Naive thymus-derived CD4-positive, alpha-beta T cell (primary cell): ENCODE results near the gene KIAA0232. TPM values are rescaled to one million over a fixed set of nuclear protein-coding genes. Genes with fewer than 3 reads are reported as not detected.

Experiments used
- ATAC-seq: fragments of 150-1000 bp; cut with Tn5 transposase; 2 replicates; pipeline ENCODE4 v1.10.0; 2021; ENCODE audit warnings: mild to moderate bottlenecking, moderate library complexity
- CTCF ChIA-PET: fragments of 350-600 bp; sonication (Branson Sonifier 250); formaldehyde crosslinking; loops from one replicate; lab custom pipeline; 2021; ENCODE audit warnings: antibody characterized with exemption; lab: Charles Lee
- POLR2A ChIA-PET: fragments of 350-600 bp; sonication (Branson Sonifier 250); formaldehyde crosslinking; loops from one replicate; lab custom pipeline; 2021; ENCODE audit warnings: antibody characterized with exemption, inconsistent platforms; lab: Charles Lee
- DNase-seq, 9 donors: peaks; one replicate each; pipeline versions ENCODE4 v3.0.0 to v3.0.0-alpha.2; 2020 to 2022; ENCODE audit warnings: mixed read lengths in 1 of 9
- H3K27ac ChIP-seq: one replicate; pipeline ENCODE4 v1.7.0; 2013; ENCODE audit warnings: mild to moderate bottlenecking, low read depth, low read length, moderate library complexity
- H3K27me3 ChIP-seq, 2 donors: one replicate each; pipeline ENCODE4 v1.7.0; 2013; ENCODE audit warnings: low read length in 2 of 2, mild to moderate bottlenecking in 2 of 2, moderate library complexity in 2 of 2; ENCODE audit not compliant: control insufficient read depth in 2 of 2, insufficient read depth in 2 of 2
- H3K36me3 ChIP-seq, 3 experiments: 1 replicate in 2 of 3; 2 replicates in 1 of 3; pipeline ENCODE4 v1.7.0; 2013; ENCODE audit warnings: low read length in 3 of 3, mild to moderate bottlenecking in 3 of 3, moderate library complexity in 1 of 3; ENCODE audit not compliant: insufficient read depth in 3 of 3, control insufficient read depth in 2 of 3
- H3K4me1 ChIP-seq, 2 donors: one replicate each; pipeline ENCODE4 v1.7.0; 2013; ENCODE audit warnings: low read length in 2 of 2, mild to moderate bottlenecking in 2 of 2, moderate library complexity in 1 of 2; ENCODE audit not compliant: control insufficient read depth in 2 of 2, insufficient read depth in 2 of 2
- H3K4me3 ChIP-seq: 2 replicates; pipeline ENCODE4 v1.7.0; 2013; ENCODE audit warnings: mild to moderate bottlenecking, low read length
- H3K9me3 ChIP-seq, 3 experiments: 1 replicate in 2 of 3; 2 replicates in 1 of 3; pipeline ENCODE4 v1.7.0; 2013; ENCODE audit warnings: low read length in 3 of 3; ENCODE audit not compliant: control insufficient read depth in 2 of 3
- H3K27ac Mint-ChIP-seq, 9 donors: one replicate each; pipeline ENCODE4 v1.8.0; 2020 to 2022; ENCODE audit warnings: mixed read lengths in 9 of 9, mild to moderate bottlenecking in 8 of 9, moderate library complexity in 5 of 9, inconsistent platforms in 2 of 9
- H3K27me3 Mint-ChIP-seq, 5 donors: one replicate each; pipeline ENCODE4 v1.8.0; 2021 to 2022; ENCODE audit warnings: mixed read lengths in 5 of 5, mild to moderate bottlenecking in 1 of 5
- H3K36me3 Mint-ChIP-seq, 5 donors: one replicate each; pipeline ENCODE4 v1.8.0; 2020 to 2022; ENCODE audit warnings: mixed read lengths in 5 of 5, mild to moderate bottlenecking in 3 of 5, inconsistent platforms in 1 of 5
- H3K4me1 Mint-ChIP-seq, 7 donors: one replicate each; pipeline ENCODE4 v1.8.0; 2020 to 2022; ENCODE audit warnings: mixed read lengths in 7 of 7, mild to moderate bottlenecking in 3 of 7, inconsistent platforms in 1 of 7
- H3K4me3 Mint-ChIP-seq, 10 donors: one replicate each; pipeline ENCODE4 v1.8.0; 2020 to 2022; ENCODE audit warnings: mild to moderate bottlenecking in 10 of 10, mixed read lengths in 10 of 10, moderate library complexity in 6 of 10, inconsistent platforms in 2 of 10
- H3K9me3 Mint-ChIP-seq, 11 donors: one replicate each; pipeline ENCODE4 v1.8.0; 2020 to 2022; ENCODE audit warnings: mixed read lengths in 11 of 11, mild to moderate bottlenecking in 4 of 11, inconsistent platforms in 1 of 11, moderate library complexity in 1 of 11
- intact Hi-C, 2 donors: fragments of 100-400 bp; cut with micrococcal nuclease; formaldehyde crosslinking; loops; one replicate each; pipeline ENCODE4 v1.15.1; 2023
- polyA plus RNA-seq, 2 donors: library from polyadenylated mRNA; unstranded; fragments of 300-500 nt; fragmentation: Illumina TruSeq; gene quantifications; one replicate each; pipeline ENCODE4 v1.2.3, GENCODE V29; 2021
- total RNA-seq, 6 experiments: library from RNA in 5 of 6; stranded (reverse) in 5 of 6; gene quantifications; 1 replicate in 5 of 6; 2 replicates in 1 of 6; pipeline ENCODE4 v1.2.3 and lab custom pipeline; 2021 to 2026

The KIAA0232 gene
- total and polyA plus RNA-seq, 7 experiments from 2014 or later, result 12.0 to 24.2 (median 17.2) TPM

GRCh38 chr4:6929812-6930464, 147.4 kb downstream of the KIAA0232 start:
- Histone ChIP-seq H3K9me3 (no peaks in the 10 kb centered on the region), H3K27me3 (no peaks in the 10 kb centered on the region), H3K36me3 (peaks cover 0 to 8% (median 0%) of the 10 kb centered on the region in 3 experiments), H3K4me1 (peaks cover 26 to 47% of the 10 kb centered on the region in 2 donors), H3K27ac (no peak overlapping the region), H3K4me3 (no peak overlapping the region)
- intact Hi-C loops, result loop anchor here in 1 of 2 donors (5.0 kb wide), 1 partner anchor 57 kb away; no protein-coding TSS in a partner anchor
- peak overlapping the region in 8 of 9 donors; percentile 27 to 90 (median 60) for H3K27ac Mint-ChIP-seq
- peaks cover 0 to 9% (median 0%) of the 10 kb centered on the region in 11 donors for H3K9me3 Mint-ChIP-seq
- peaks cover 11 to 56% (median 36%) of the 10 kb centered on the region in 5 donors for H3K36me3 Mint-ChIP-seq
- ChIA-PET POLR2A (interaction anchor here (1.0 to 2.2 kb wide), 2 partner anchors 12 to 19 kb away, joined by 3 to 10 read pairs; no protein-coding TSS in a partner anchor), CTCF (no interaction called here)
- DNase-seq, result no peak
- H3K4me3 Mint-ChIP-seq, result peak overlapping the region in 7 of 10 donors; percentile 7 to 63 (median 50)
- ATAC-seq, result peak; percentile 26
- H3K27me3 Mint-ChIP-seq, result no peaks in the 10 kb centered on the region
- peaks cover 66 to 86% (median 79%) of the 10 kb centered on the region in 7 donors for H3K4me1 Mint-ChIP-seq

DNA sequence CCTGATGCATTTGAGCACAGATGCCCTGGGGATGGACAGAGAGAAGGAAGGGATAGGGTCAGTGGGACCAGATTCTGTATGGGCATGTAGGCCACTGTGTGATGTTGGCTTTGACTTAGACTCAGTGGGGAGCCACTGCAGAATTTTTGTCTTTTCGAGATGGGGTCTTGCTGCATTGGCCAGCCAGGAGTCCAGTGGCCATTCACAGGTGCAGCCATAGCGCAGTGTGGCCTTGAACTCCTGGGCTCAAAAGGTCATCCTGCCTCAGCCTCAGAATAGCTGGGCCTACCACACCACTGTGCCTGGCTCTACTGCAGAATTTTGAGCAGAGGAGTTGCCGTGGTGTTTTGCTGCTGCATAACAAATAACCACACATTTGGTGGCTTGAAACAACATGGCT, 149.9 kb downstream of the KIAA0232 start:
- no peak overlapping the region for H3K27ac ChIP-seq
- no peaks in the 10 kb centered on the region for H3K27me3 Mint-ChIP-seq
- intact Hi-C loops, result no loop called here
- peaks cover 51 to 79% (median 72%) of the 10 kb centered on the region in 7 donors for H3K4me1 Mint-ChIP-seq
- peaks cover 4 to 21% of the 10 kb centered on the region in 2 donors for H3K4me1 ChIP-seq
- H3K4me3 Mint-ChIP-seq, result no peak overlapping the region
- H3K9me3 ChIP-seq, result no peaks in the 10 kb centered on the region
- ATAC-seq (no peak), DNase-seq (no peak)
- H3K9me3 Mint-ChIP-seq, result peaks cover 0 to 9% (median 0%) of the 10 kb centered on the region in 11 donors
- peaks cover 17 to 46% (median 37%) of the 10 kb centered on the region in 5 donors for H3K36me3 Mint-ChIP-seq
- H3K4me3 ChIP-seq, result no peak overlapping the region
- POLR2A ChIA-PET, result interaction anchor here (1.6 kb wide), 1 partner anchor 9 kb away, joined by 9 read pairs; no protein-coding TSS in a partner anchor
- CTCF ChIA-PET, result no interaction called here
- peaks cover 0 to 7% (median 0%) of the 10 kb centered on the region in 3 experiments for H3K36me3 ChIP-seq
- peak overlapping the region in 6 of 9 donors; percentile 2 to 67 (median 31) for H3K27ac Mint-ChIP-seq
- no peaks in the 10 kb centered on the region for H3K27me3 ChIP-seq

DNA sequence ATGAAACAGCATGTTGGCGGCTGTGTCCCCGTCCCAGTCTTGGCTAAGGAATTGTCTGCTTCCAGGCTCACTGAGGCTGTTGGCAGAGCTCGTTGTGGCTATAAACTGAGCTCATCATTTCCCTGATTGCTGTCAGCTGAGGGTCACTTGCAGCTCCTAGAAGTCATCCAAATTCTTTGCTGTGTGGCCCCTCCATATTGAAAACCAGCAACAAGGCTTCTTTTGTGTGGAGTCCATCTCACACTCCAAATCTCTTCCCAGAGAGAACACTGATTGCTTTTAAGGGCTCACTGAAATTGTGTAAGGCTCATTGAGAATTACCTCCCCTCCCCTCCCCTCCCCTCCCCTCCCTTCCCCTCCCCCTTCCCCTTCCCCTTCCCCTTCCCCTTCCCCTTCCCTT, 150.4 kb downstream of the KIAA0232 start:
- Mint-ChIP-seq H3K4me3 (no peak overlapping the region), H3K9me3 (peaks cover 0 to 9% (median 0%) of the 10 kb centered on the region in 11 donors), H3K36me3 (peaks cover 17 to 45% (median 37%) of the 10 kb centered on the region in 5 donors), H3K27ac (no peak overlapping the region), H3K27me3 (no peaks in the 10 kb centered on the region), H3K4me1 (peaks cover 51 to 79% (median 71%) of the 10 kb centered on the region in 7 donors)
- CTCF ChIA-PET, result no interaction called here
- Histone ChIP-seq H3K27me3 (no peaks in the 10 kb centered on the region), H3K9me3 (no peaks in the 10 kb centered on the region), H3K4me3 (no peak overlapping the region), H3K27ac (no peak overlapping the region), H3K4me1 (peaks cover 0 to 17% of the 10 kb centered on the region in 2 donors), H3K36me3 (peaks cover 0 to 7% (median 0%) of the 10 kb centered on the region in 3 experiments)
- ATAC-seq, result no peak
- DNase-seq, result no peak
- intact Hi-C loops, result no loop called here
- POLR2A ChIA-PET, result interaction anchor here (0.9 kb wide), 1 partner anchor 9 kb away, joined by 3 read pairs; no protein-coding TSS in a partner anchor

Other genes with a start within 250 kb of the KIAA0232 start
- gene MAN2B2, start 207.5 kb upstream of the KIAA0232 start, total RNA-seq, result 10 to 100 TPM; 28.7 to 56.2 (median 39.4) TPM
- 10 to 100 TPM; 10.5 to 31.4 TPM for gene MAN2B2, start 207.5 kb upstream of the KIAA0232 start, polyA plus RNA-seq
- gene MRFAP1, start 142.0 kb upstream of the KIAA0232 start, total RNA-seq, result 100 to 1,000 TPM; 120 to 187 (median 139) TPM
- gene MRFAP1, start 142.0 kb upstream of the KIAA0232 start, polyA plus RNA-seq, result 100 to 1,000 TPM; 180 to 199 TPM
- gene S100P, start 88.8 kb upstream of the KIAA0232 start, total RNA-seq, result 10 to 100 TPM in 2 of 5 experiments, 1 to 10 TPM in 1, under 1 TPM in 1, not detected in 1; 0.65 to 15.7 (median 8.0) TPM
- gene S100P, start 88.8 kb upstream of the KIAA0232 start, polyA plus RNA-seq, result not detected
- gene MRFAP1L1, start 72.9 kb upstream of the KIAA0232 start, total RNA-seq, result 100 to 1,000 TPM in 2 of 5 experiments, 10 to 100 TPM in 3; 24.8 to 124 (median 73.6) TPM
- 100 to 1,000 TPM; 116 to 160 TPM for gene MRFAP1L1, start 72.9 kb upstream of the KIAA0232 start, polyA plus RNA-seq
- 10 to 100 TPM; 18.7 to 45.9 (median 25.0) TPM for gene BLOC1S4, start 66.6 kb upstream of the KIAA0232 start, total RNA-seq
- 10 to 100 TPM; 69.6 to 80.3 TPM for gene BLOC1S4, start 66.6 kb upstream of the KIAA0232 start, polyA plus RNA-seq
- 10 to 100 TPM; 42.9 to 72.2 (median 58.3) TPM for gene TBC1D14, start 127.1 kb downstream of the KIAA0232 start, total RNA-seq
- gene TBC1D14, start 127.1 kb downstream of the KIAA0232 start, polyA plus RNA-seq, result 10 to 100 TPM; 34.4 to 53.5 TPM